Liver (tissue), 9 donors: ENCODE measurements around the gene UGT3A1. TPM values are rescaled to one million over a fixed set of nuclear protein-coding genes. Genes with fewer than 3 reads are reported as not detected.
"Not testable (repeated sequence)": the region's sequence is repeated elsewhere in the genome, so short reads cannot be mapped to it uniquely, and the experiment has no call there.

ENCODE experiments used
- DNase-seq: peaks from one replicate; pipeline ENCODE4 v3.0.0-alpha.2; 2017; ENCODE audit warnings: low spot score
- H3K27ac ChIP-seq, 2 donors: one replicate each; pipeline ENCODE4 v1.7.0; 2013; ENCODE audit warnings: inconsistent platforms in 2 of 2, low read length in 2 of 2, control low read depth in 1 of 2, low read depth in 1 of 2, mild to moderate bottlenecking in 1 of 2
- H3K27me3 ChIP-seq, 4 donors: one replicate each; pipeline versions ENCODE4 v1.6.1 to v1.7.0; 2013; ENCODE audit warnings: low read length in 3 of 4, inconsistent platforms in 1 of 4, mild to moderate bottlenecking in 1 of 4, moderate library complexity in 1 of 4; ENCODE audit not compliant: control insufficient read depth in 4 of 4, insufficient read depth in 4 of 4
- H3K36me3 ChIP-seq, 4 donors: one replicate each; pipeline versions ENCODE4 v1.6.1 to v1.7.0; 2013; ENCODE audit warnings: low read length in 3 of 4, mild to moderate bottlenecking in 3 of 4, low read depth in 1 of 4, moderate library complexity in 1 of 4; ENCODE audit not compliant: control insufficient read depth in 4 of 4, insufficient read depth in 3 of 4
- H3K4me1 ChIP-seq, 4 donors: one replicate each; pipeline versions ENCODE4 v1.6.1 to v1.7.0; 2013; ENCODE audit warnings: low read length in 3 of 4, mild to moderate bottlenecking in 3 of 4, moderate library complexity in 1 of 4; ENCODE audit not compliant: control insufficient read depth in 4 of 4, insufficient read depth in 4 of 4
- H3K4me3 ChIP-seq, 3 donors: one replicate each; pipeline versions ENCODE4 v1.6.1 to v1.7.0; 2013; ENCODE audit warnings: low read length in 3 of 3, control low read depth in 1 of 3, low read depth in 1 of 3, mild to moderate bottlenecking in 1 of 3
- H3K9ac ChIP-seq, 2 donors: one replicate each; pipeline ENCODE4 v1.7.0; 2013; ENCODE audit warnings: low read length in 2 of 2, mild to moderate bottlenecking in 2 of 2, moderate library complexity in 2 of 2, control low read depth in 1 of 2, low read depth in 1 of 2
- H3K9me3 ChIP-seq, 4 donors: one replicate each; pipeline versions ENCODE4 v1.6.1 to v1.7.0; 2013; ENCODE audit warnings: low read length in 3 of 4; ENCODE audit not compliant: control insufficient read depth in 4 of 4
- FOXA1 ChIP-seq: IDR thresholded peaks from 2 replicates; pipeline ENCODE4 v1.6.1; 2016; ENCODE audit warnings: antibody characterized with exemption
- GABPA ChIP-seq, 2 donors: IDR thresholded peaks in 1 of 2; conservative IDR thresholded peaks in 1 of 2; 2 replicates each; pipeline ENCODE4 v1.6.1; 2016; ENCODE audit warnings: antibody characterized with exemption in 2 of 2, mild to moderate bottlenecking in 1 of 2, moderate library complexity in 1 of 2
- HNF4A ChIP-seq, 2 donors: conservative IDR thresholded peaks; 2 replicates each; pipeline ENCODE4 v1.6.1; 2016; ENCODE audit warnings: antibody characterized with exemption in 2 of 2, mild to moderate bottlenecking in 2 of 2
- HNF4G ChIP-seq: IDR thresholded peaks from 2 replicates; pipeline ENCODE4 v1.6.1; 2016; ENCODE audit warnings: antibody characterized with exemption
- JUND ChIP-seq, 2 donors: IDR thresholded peaks; 2 replicates each; pipeline ENCODE4 v1.6.1; 2016; ENCODE audit warnings: antibody characterized with exemption in 2 of 2
- NR2F2 ChIP-seq: IDR thresholded peaks from 2 replicates; pipeline ENCODE4 v1.6.1; 2016; ENCODE audit warnings: antibody characterized with exemption
- RAD21 ChIP-seq, 2 donors: IDR thresholded peaks; 2 replicates each; pipeline ENCODE4 v1.6.1; 2016; ENCODE audit warnings: antibody characterized with exemption in 2 of 2, mild to moderate bottlenecking in 2 of 2
- RXRA ChIP-seq, 2 donors: IDR thresholded peaks; 2 replicates each; pipeline ENCODE4 v1.6.1; 2017 to 2018; ENCODE audit warnings: antibody characterized with exemption in 2 of 2, mild to moderate bottlenecking in 1 of 2
- SP1 ChIP-seq: IDR thresholded peaks from 2 replicates; pipeline ENCODE4 v1.6.1; 2018; ENCODE audit warnings: antibody characterized with exemption, mild to moderate bottlenecking
- TAF1 ChIP-seq: conservative IDR thresholded peaks from 2 replicates; pipeline ENCODE4 v1.6.1; 2016; ENCODE audit warnings: antibody characterized with exemption, mild to moderate bottlenecking
- ZBTB33 ChIP-seq: IDR thresholded peaks from 2 replicates; pipeline ENCODE4 v1.6.1; 2016; ENCODE audit warnings: antibody characterized with exemption
- WGBS: extraction: QIAGEN DNeasy Blood & Tissue Kit; methylation state at CpG from one replicate; pipeline ENCODE4 v1.1.7; 2013; 5-methylcytosine and 5-hydroxymethylcytosine counted together
- polyA plus RNA-seq, 2 donors: library from polyadenylated mRNA; stranded (reverse) in 1 of 2; unstranded in 1 of 2; fragments of 200-250 nt in 1 of 2; fragments of >200 nt in 1 of 2; fragmentation: Nextera tagmentation in 1 of 2; extraction: Ambion mirVana in 1 of 2; gene quantifications; one replicate each; pipeline versions ENCODE4 v1.2.1 to v1.2.3, GENCODE V29; 2013 to 2015
- total RNA-seq, 2 donors: library from RNA; depleted of rRNA; stranded (reverse); fragments of >200 nt; gene quantifications; one replicate each; pipeline ENCODE4 v1.2.3, GENCODE V29; 2014
- TF ChIP-seq, protein P1 (sequence below): IDR thresholded peaks from 2 replicates; pipeline ENCODE4 v1.6.1; 2016; ENCODE audit warnings: antibody characterized with exemption
- donor health status: healthy.
- donor health status: healthy.
- donor health status: healthy.
- donor health status: healthy.
- donor health status: healthy.

Gene UGT3A1
- total and polyA plus RNA-seq, 4 donors, result 0.28 to 60.6 (median 21.0) TPM

DNA sequence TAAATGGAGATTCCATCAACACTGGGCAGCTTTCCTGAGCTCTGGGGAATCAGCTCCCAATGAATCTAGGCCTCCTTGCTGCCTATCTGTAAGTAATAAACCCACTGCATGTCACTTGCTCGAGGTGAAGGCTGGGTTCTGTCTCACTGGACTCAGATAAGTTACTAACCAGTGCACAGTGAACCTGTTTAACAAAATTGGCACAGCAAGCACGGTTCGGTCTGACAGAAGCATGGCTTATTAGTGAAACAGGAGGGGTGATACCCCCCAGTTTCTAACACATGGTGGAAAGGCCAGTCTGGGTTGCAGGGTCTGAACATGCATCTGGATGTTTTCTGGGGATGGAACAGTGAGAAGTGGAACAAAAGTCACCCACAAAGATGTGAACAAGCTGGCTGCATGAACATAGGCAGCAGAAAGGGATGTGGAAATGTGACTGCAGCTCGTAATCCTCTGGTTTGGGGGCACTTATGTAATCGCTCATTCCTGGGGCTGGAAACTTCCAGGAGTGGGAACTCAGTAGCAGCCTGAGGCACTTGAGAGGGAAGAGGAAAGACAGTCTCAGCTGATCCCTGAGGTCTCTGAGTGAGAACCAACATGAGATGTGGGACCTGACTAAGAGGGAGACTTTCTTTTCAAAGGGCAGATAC is 37.8 kb upstream of the UGT3A1 start:
- Histone ChIP-seq H3K4me1 (no peaks in the 10 kb centered on the region), H3K27ac (no peak overlapping the region), H3K9me3 (no peaks in the 10 kb centered on the region), H3K36me3 (no peaks in the 10 kb centered on the region), H3K4me3 (no peak overlapping the region), H3K9ac (no peak overlapping the region), H3K27me3 (no peaks in the 10 kb centered on the region)
- DNase-seq, result no peak
- TF ChIP-seq TAF1, result no peak
- TF ChIP-seq SP1, result no peak
- no peak for TF ChIP-seq FOXA1
- TF ChIP-seq, protein P1, sequence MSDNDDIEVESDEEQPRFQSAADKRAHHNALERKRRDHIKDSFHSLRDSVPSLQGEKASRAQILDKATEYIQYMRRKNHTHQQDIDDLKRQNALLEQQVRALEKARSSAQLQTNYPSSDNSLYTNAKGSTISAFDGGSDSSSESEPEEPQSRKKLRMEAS, result no peak
- no peak for TF ChIP-seq ZBTB33
- 86% methylated on average over 5 of the region's 5 CpGs for WGBS

- no peaks in the 10 kb centered on the region for H3K36me3 ChIP-seq
- no peak overlapping the region for H3K9ac ChIP-seq
- H3K27ac ChIP-seq, result no peak overlapping the region
- TF ChIP-seq HNF4A (conservative IDR thresholded peaks at IDR 0.05), result no peak
- no peak for TF ChIP-seq SP1
- TF ChIP-seq FOXA1, result no peak
- TF ChIP-seq NR2F2, result no peak
- TF ChIP-seq RXRA (IDR thresholded peaks at IDR 0.05), result no peak
- no peak for TF ChIP-seq ZBTB33
- no peak for TF ChIP-seq JUND (IDR thresholded peaks at IDR 0.05)
- no peak for TF ChIP-seq GABPA (IDR thresholded peaks at IDR 0.05 in 1 of 2, conservative IDR thresholded peaks at IDR 0.05 in 1 of 2)
- no peak for TF ChIP-seq RAD21 (IDR thresholded peaks at IDR 0.05)
- H3K4me3 ChIP-seq, result no peak overlapping the region
- H3K9me3 ChIP-seq, result no peaks in the 10 kb centered on the region
- no peaks in the 10 kb centered on the region for H3K27me3 ChIP-seq
- WGBS, result 93% methylated on average over 8 of the region's 8 CpGs
- H3K4me1 ChIP-seq, result no peaks in the 10 kb centered on the region
- no peak for DNase-seq
These were observed 36.5 kb upstream of the UGT3A1 start for GRCh38 chr5:36027711-36028110.

GRCh38 chr5:36026706-36027465 is 35.7 kb upstream of the UGT3A1 start:
- H3K4me1 ChIP-seq, result no peaks in the 10 kb centered on the region
- no peak overlapping the region for H3K27ac ChIP-seq
- H3K27me3 ChIP-seq, result no peaks in the 10 kb centered on the region
- no peak for TF ChIP-seq HNF4G
- no peak for TF ChIP-seq JUND (IDR thresholded peaks at IDR 0.05)
- DNase-seq, result no peak
- no peaks in the 10 kb centered on the region for H3K36me3 ChIP-seq
- no peak overlapping the region for H3K9ac ChIP-seq
- no peak overlapping the region for H3K4me3 ChIP-seq
- WGBS, result 80% methylated on average over 6 of the region's 6 CpGs
- H3K9me3 ChIP-seq, result no peaks in the 10 kb centered on the region

DNA sequence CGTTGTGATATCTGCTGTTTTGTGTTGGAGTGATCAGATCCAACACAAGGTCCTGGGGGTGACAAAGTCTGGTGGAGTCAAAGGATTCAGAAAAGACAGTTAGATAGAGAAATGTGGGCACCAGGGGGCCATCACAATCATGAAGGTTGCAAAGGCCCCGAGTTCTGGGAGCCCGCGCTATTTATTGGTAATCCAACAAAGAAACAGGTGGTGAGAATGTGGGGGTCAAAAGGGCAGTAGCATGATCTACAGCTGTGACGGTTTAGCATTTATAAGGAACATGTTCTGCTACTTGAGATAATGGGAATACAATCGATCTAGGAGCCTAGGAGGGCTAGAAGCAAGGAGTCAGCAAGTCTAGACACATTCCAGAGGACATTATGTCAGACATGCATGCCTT is 31.1 kb upstream of the UGT3A1 start:
- WGBS, result 83% methylated on average over 6 of the region's 6 CpGs

GRCh38 chr5:36019584-36019983 is 28.4 kb upstream of the UGT3A1 start:
- H3K4me3 ChIP-seq, DNase-seq, H3K9ac ChIP-seq, H3K27ac ChIP-seq, H3K9me3 ChIP-seq, H3K27me3 ChIP-seq, H3K36me3 ChIP-seq: not testable (repeated sequence)
- whole genome bisulfite sequencing, result 89% methylated on average over 5 of the region's 5 CpGs
- H3K4me1 ChIP-seq, result peaks cover 0 to 16% (median 10%) of the 10 kb centered on the region in 4 donors

More for the DNA sequence above, 31.1 kb upstream of the UGT3A1 start:
- not testable (repeated sequence) for H3K27me3 ChIP-seq, H3K27ac ChIP-seq, H3K9me3 ChIP-seq, H3K4me3 ChIP-seq, H3K36me3 ChIP-seq, H3K9ac ChIP-seq, H3K4me1 ChIP-seq, DNase-seq
